ENCODE results near the gene TROAP.

The TROAP gene

GRCh38 chr12:49339464-49339861, 16.4 kb downstream of the TROAP start:
- DNase-seq, result no peak
- Histone ChIP-seq H3K27me3 (replicated peaks) (peaks cover 35% of the 10 kb centered on the region), H3K36me3 (replicated peaks) (no peaks in the 10 kb centered on the region), H3K27ac (no peak overlapping the region), H3K4me3 (ENCODE audit: low read depth, low read length) (no peak overlapping the region)
- TF ChIP-seq, protein P1, sequence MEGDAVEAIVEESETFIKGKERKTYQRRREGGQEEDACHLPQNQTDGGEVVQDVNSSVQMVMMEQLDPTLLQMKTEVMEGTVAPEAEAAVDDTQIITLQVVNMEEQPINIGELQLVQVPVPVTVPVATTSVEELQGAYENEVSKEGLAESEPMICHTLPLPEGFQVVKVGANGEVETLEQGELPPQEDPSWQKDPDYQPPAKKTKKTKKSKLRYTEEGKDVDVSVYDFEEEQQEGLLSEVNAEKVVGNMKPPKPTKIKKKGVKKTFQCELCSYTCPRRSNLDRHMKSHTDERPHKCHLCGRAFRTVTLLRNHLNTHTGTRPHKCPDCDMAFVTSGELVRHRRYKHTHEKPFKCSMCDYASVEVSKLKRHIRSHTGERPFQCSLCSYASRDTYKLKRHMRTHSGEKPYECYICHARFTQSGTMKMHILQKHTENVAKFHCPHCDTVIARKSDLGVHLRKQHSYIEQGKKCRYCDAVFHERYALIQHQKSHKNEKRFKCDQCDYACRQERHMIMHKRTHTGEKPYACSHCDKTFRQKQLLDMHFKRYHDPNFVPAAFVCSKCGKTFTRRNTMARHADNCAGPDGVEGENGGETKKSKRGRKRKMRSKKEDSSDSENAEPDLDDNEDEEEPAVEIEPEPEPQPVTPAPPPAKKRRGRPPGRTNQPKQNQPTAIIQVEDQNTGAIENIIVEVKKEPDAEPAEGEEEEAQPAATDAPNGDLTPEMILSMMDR (IDR thresholded peaks at IDR 0.05; ENCODE audit: low read depth, low read length, missing control alignments), result no peak
- in situ Hi-C loops (cut with HindIII; ENCODE audit: low pct_ligation_motif_present, low sequenced_read_pairs), result no loop called here

DNA sequence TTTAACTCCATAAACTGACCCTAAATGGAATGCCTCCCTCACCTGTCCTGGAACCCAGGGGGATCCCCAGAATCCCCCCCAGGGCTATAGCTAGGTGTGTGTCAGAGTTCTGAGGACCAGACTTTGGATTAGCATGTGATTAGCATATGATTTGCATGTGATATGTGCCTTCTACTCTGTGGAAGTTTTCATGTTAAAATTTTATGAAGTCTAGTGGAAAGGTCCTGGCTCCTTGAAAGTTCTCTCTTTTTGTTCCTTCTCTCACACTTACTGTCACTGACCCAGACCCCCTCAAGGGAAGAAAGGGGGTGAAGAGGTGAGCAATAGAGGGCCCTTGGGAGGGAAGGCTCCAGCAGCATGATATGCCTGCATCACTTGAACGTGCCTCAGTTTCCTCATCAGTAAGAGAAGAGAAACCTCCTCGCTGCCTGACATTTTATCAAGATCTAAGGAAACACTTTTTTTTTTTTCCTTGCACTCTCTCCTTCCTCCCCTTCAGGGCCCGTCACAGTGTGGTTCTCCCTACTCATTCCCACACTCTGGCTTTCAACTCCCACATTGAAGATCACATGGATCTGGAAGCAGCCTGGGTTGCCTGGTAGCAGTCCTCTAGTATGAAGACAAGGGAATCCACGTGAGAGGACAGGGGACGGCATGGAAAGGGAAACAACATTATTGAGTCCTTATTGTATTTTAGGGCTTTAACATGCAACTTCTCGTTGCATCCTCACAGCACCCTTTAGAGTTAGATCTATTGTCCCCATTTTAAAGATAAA, 17.2 kb downstream of the TROAP start:
- H3K27me3 ChIP-seq (replicated peaks), result peaks cover 31% of the 10 kb centered on the region
- no peak for DNase-seq
- in situ Hi-C loops (cut with HindIII; ENCODE audit: low pct_ligation_motif_present, low sequenced_read_pairs), result no loop called here

GRCh38 chr12:49340971-49341776, 18.1 kb downstream of the TROAP start:
- TF ChIP-seq, protein P1 (IDR thresholded peaks at IDR 0.05; ENCODE audit: low read depth, low read length, missing control alignments), result no peak
- no peak overlapping the region for H3K27ac ChIP-seq
- no peak for DNase-seq
- peaks cover 27% of the 10 kb centered on the region for H3K27me3 ChIP-seq (replicated peaks)
- no peak overlapping the region for H3K4me3 ChIP-seq (ENCODE audit: low read depth, low read length)
- in situ Hi-C loops (cut with HindIII; ENCODE audit: low pct_ligation_motif_present, low sequenced_read_pairs), result no loop called here
- no peaks in the 10 kb centered on the region for H3K36me3 ChIP-seq (replicated peaks)

More for the DNA sequence above, 17.2 kb downstream of the TROAP start:
- H3K36me3 ChIP-seq (replicated peaks), result no peaks in the 10 kb centered on the region
- no peak overlapping the region for H3K4me3 ChIP-seq (ENCODE audit: low read depth, low read length)
- TF ChIP-seq, protein P1 (IDR thresholded peaks at IDR 0.05; ENCODE audit: low read depth, low read length, missing control alignments), result no peak
- no peak overlapping the region for H3K27ac ChIP-seq

GRCh38 chr12:49341777-49342065, 18.7 kb downstream of the TROAP start:
- in situ Hi-C loops (cut with HindIII; ENCODE audit: low pct_ligation_motif_present, low sequenced_read_pairs), result no loop called here
- Histone ChIP-seq H3K27ac (no peak overlapping the region), H3K4me3 (ENCODE audit: low read depth, low read length) (no peak overlapping the region), H3K27me3 (replicated peaks) (peaks cover 24% of the 10 kb centered on the region), H3K36me3 (replicated peaks) (no peaks in the 10 kb centered on the region)
- no peak for DNase-seq
- TF ChIP-seq, protein P1 (IDR thresholded peaks at IDR 0.05; ENCODE audit: low read depth, low read length, missing control alignments), result no peak

GRCh38 chr12:49342066-49342913, 19.2 kb downstream of the TROAP start:
- H3K27me3 ChIP-seq (replicated peaks), result peaks cover 20% of the 10 kb centered on the region
- TF ChIP-seq, protein P1 (IDR thresholded peaks at IDR 0.05; ENCODE audit: low read depth, low read length, missing control alignments), result peak; percentile 91
- no peak overlapping the region for H3K27ac ChIP-seq
- H3K36me3 ChIP-seq (replicated peaks), result no peaks in the 10 kb centered on the region
- in situ Hi-C loops (cut with HindIII; ENCODE audit: low pct_ligation_motif_present, low sequenced_read_pairs), result no loop called here
- H3K4me3 ChIP-seq (ENCODE audit: low read depth, low read length), result peak overlapping the region; percentile 46
- DNase-seq, result peak; percentile 62
